Endothelial cell of umbilical vein (primary cell): Measurements from ENCODE around the gene MS4A15. TPM values are rescaled to one million over a fixed set of nuclear protein-coding genes. Genes with fewer than 3 reads are reported as not detected.

Source experiments
- BruUV-seq: library from RNA; stranded (reverse); fragments of 400-500 nt; replicated peaks from 2 replicates; lab custom pipeline; 2021; lab: Mats Ljungman, UMichigan
- CTCF ChIA-PET: fragments of 300-600, 350-600 bp; sonication (Branson Sonifier 250); formaldehyde crosslinking; loops from one replicate; lab custom pipeline; 2021; ENCODE audit warnings: antibody characterized with exemption, inconsistent platforms; lab: Charles Lee
- POLR2A ChIA-PET: fragments of 300-600, 350-600 bp; sonication (Branson Sonifier 250); formaldehyde crosslinking; loops from one replicate; lab custom pipeline; 2021; ENCODE audit warnings: antibody characterized with exemption, inconsistent platforms; lab: Charles Lee
- DNase-seq: peaks from one replicate; pipeline ENCODE4 v3.0.0-alpha.2; 2011; ENCODE audit warnings: low read depth, low spot score
- FAIRE-seq: peaks from 2 replicates; lab custom pipeline; 2011; peaks lifted over from hg19 to GRCh38; lab: Jason Lieb, UNC
- H2AFZ ChIP-seq: 2 replicates; pipeline ENCODE4 v1.6.0; 2012; ENCODE audit warnings: low read depth, low read length, control low read depth, inconsistent platforms
- H3K27ac ChIP-seq: 2 replicates; pipeline ENCODE4 v1.5.1; 2011; ENCODE audit warnings: low read depth, mild to moderate bottlenecking, control low read depth, low read length, moderate library complexity; ENCODE audit not compliant: insufficient read depth
- H3K27me3 ChIP-seq, 2 experiments: 2 replicates each; pipeline versions ENCODE4 v1.6.0 to v1.6.1; 2011; ENCODE audit warnings: low read length in 2 of 2, mixed read lengths in 1 of 2; ENCODE audit not compliant: control insufficient read depth in 2 of 2, insufficient read depth in 2 of 2
- H3K36me3 ChIP-seq, 2 experiments: 2 replicates in 1 of 2; 3 replicates in 1 of 2; pipeline ENCODE4 v1.5.1; 2011; ENCODE audit warnings: low read length in 2 of 2, mild to moderate bottlenecking in 1 of 2, moderate library complexity in 1 of 2; ENCODE audit not compliant: control insufficient read depth in 2 of 2, insufficient read depth in 2 of 2; ENCODE audit errors: extremely low read depth in 1 of 2
- H3K4me1 ChIP-seq: 3 replicates; pipeline ENCODE4 v1.5.1; 2011; ENCODE audit warnings: mild to moderate bottlenecking, low read length; ENCODE audit not compliant: control insufficient read depth, insufficient read depth; ENCODE audit errors: extremely low read depth
- H3K4me2 ChIP-seq: 2 replicates; pipeline ENCODE4 v1.6.1; 2011; ENCODE audit warnings: low read length, control low read depth, mixed read lengths; ENCODE audit not compliant: insufficient read depth
- H3K4me3 ChIP-seq, 3 experiments: fragments of 200-600 bp in 1 of 3; sonication (generic), shearing (Covaris generic) in 1 of 3; replicated peaks in 1 of 3; 2 replicates each; pipeline ENCODE4 v1.5.1; 2011 to 2016; ENCODE audit warnings: control low read depth in 3 of 3, low read length in 3 of 3, mild to moderate bottlenecking in 2 of 3, inconsistent platforms in 1 of 3, low read depth in 1 of 3, moderate library complexity in 1 of 3; ENCODE audit not compliant: insufficient read depth in 1 of 3
- H3K79me2 ChIP-seq: 2 replicates; pipeline ENCODE4 v1.6.0; 2012; ENCODE audit warnings: low read length, inconsistent platforms; ENCODE audit not compliant: control insufficient read depth, insufficient read depth
- H3K9ac ChIP-seq: replicated peaks from 2 replicates; pipeline ENCODE3; 2011; ENCODE audit warnings: low read length, control low read depth; ENCODE audit not compliant: insufficient read depth; ENCODE audit errors: extremely low read depth
- H3K9me1 ChIP-seq: replicated peaks from 3 replicates; pipeline ENCODE4 v1.6.0; 2011; ENCODE audit warnings: mild to moderate bottlenecking, low read length; ENCODE audit not compliant: control insufficient read depth, insufficient read depth; ENCODE audit errors: extremely low read depth
- H3K9me3 ChIP-seq: replicated peaks from 2 replicates; pipeline ENCODE4 v1.5.1; 2012; ENCODE audit warnings: low read length, inconsistent platforms; ENCODE audit not compliant: control insufficient read depth, insufficient read depth
- H4K20me1 ChIP-seq: replicated peaks from 2 replicates; pipeline ENCODE3; 2011; ENCODE audit warnings: mild to moderate bottlenecking, low read length; ENCODE audit not compliant: control insufficient read depth, insufficient read depth; ENCODE audit errors: extremely low read depth
- EZH2 ChIP-seq: IDR thresholded peaks from 2 replicates; pipeline ENCODE4 v1.6.1; 2012; ENCODE audit warnings: borderline replicate concordance, low read depth, mild to moderate bottlenecking, moderate library complexity, low read length, inconsistent platforms; ENCODE audit not compliant: severe bottlenecking
- FOS ChIP-seq: IDR thresholded peaks from 2 replicates; pipeline ENCODE4 v1.6.1; 2011; ENCODE audit warnings: mild to moderate bottlenecking, low read length, moderate library complexity, borderline replicate concordance; ENCODE audit not compliant: insufficient read depth
- GATA2 ChIP-seq: IDR thresholded peaks from 2 replicates; pipeline ENCODE4 v1.7.0; 2011; ENCODE audit warnings: low read depth, mild to moderate bottlenecking, moderate library complexity, mixed read lengths, low read length; ENCODE audit not compliant: insufficient read length, insufficient read depth
- JUN ChIP-seq: IDR thresholded peaks from 2 replicates; pipeline ENCODE4 v1.6.1; 2011; ENCODE audit warnings: borderline replicate concordance, low read depth; ENCODE audit not compliant: insufficient read length, insufficient read depth
- MYC ChIP-seq: IDR thresholded peaks from one replicate; pipeline ENCODE4 v1.6.1; 2011; ENCODE audit warnings: mild to moderate bottlenecking, low read depth, low read length
- POLR2A ChIP-seq: IDR thresholded peaks from 2 replicates; pipeline ENCODE4 v1.6.1; 2012; ENCODE audit warnings: low read depth, mild to moderate bottlenecking, control low read depth, low read length
- POLR2AphosphoS5 ChIP-seq: IDR thresholded peaks from 2 replicates; pipeline ENCODE4 v1.6.1; 2012; ENCODE audit warnings: low read depth, mild to moderate bottlenecking, control low read depth, low read length, moderate library complexity; ENCODE audit not compliant: insufficient read depth
- dilution Hi-C: fragments of 300-500 bp; cut with MboI; formaldehyde crosslinking; loops from one replicate; pipeline ENCODE4 v1.15.0; 2019; ENCODE audit warnings: low sequenced_read_pairs; ENCODE audit not compliant: extremely low pct_ligation_motif_present
- intact Hi-C: fragments of 100-400 bp; cut with micrococcal nuclease; formaldehyde crosslinking; loops from one replicate; pipeline ENCODE4 v1.10.0; 2022
- polyA plus RNA-seq, 4 experiments: library from polyadenylated mRNA; depleted of rRNA in 3 of 4; stranded (reverse) in 3 of 4; unstranded in 1 of 4; fragments of >200 nt; gene quantifications; 2 replicates each; pipeline versions ENCODE4 v1.2.1 to v1.2.3, GENCODE V29; 2011 to 2012; ENCODE audit warnings: missing spikeins in 1 of 4
- total RNA-seq: library from RNA; stranded (reverse); gene quantifications from 2 replicates; pipeline ENCODE4 v1.2.3, GENCODE V29; 2021
- TF ChIP-seq, protein P1 (sequence below), 2 donors: IDR thresholded peaks; 1 replicate in 1 of 2; 2 replicates in 1 of 2; pipeline ENCODE4 v1.5.1; 2011; ENCODE audit warnings: low read length in 2 of 2, mild to moderate bottlenecking in 2 of 2, moderate library complexity in 2 of 2, control low read depth in 1 of 2, inconsistent platforms in 1 of 2, low read depth in 1 of 2; ENCODE audit not compliant: insufficient read depth in 1 of 2; ENCODE audit errors: extremely low read depth in 1 of 2

Gene MS4A15
- total and polyA plus RNA-seq, 2 donors (not counting 3 experiments of a cell fraction or from before 2014, with no cell fraction given) = not detected

GRCh38 chr11:60764879-60765278 is 8.2 kb downstream of the MS4A15 start:
- dilution Hi-C loops = no loop called here
- DNase-seq (no peak), FAIRE-seq (no peak)
- no peaks in the 10 kb centered on the region for H3K79me2 ChIP-seq
- no peak overlapping the region for H3K4me2 ChIP-seq
- ChIA-PET CTCF (interaction anchor here (1.0 to 2.5 kb wide), 7 partner anchors 8 to 401 kb away, joined by 3 to 12 read pairs (median 6); partner anchors contain the start of gene MS4A15), POLR2A (no interaction called here)
- intact Hi-C loops = loop anchor here (5.0 kb wide), 1 partner anchor 498 kb away; no protein-coding TSS in a partner anchor
- H4K20me1 ChIP-seq = no peaks in the 10 kb centered on the region
- no peaks in the 10 kb centered on the region for H3K36me3 ChIP-seq
- H3K9ac ChIP-seq = no peak overlapping the region
- H3K27me3 ChIP-seq = peaks cover 12 to 21% of the 10 kb centered on the region in 2 experiments
- H3K9me3 ChIP-seq = no peaks in the 10 kb centered on the region
- H2AFZ ChIP-seq = no peak overlapping the region
- H3K9me1 ChIP-seq = no peaks in the 10 kb centered on the region
- TF ChIP-seq POLR2AphosphoS5 (no peak), JUN (no peak), POLR2A (no peak), EZH2 (no peak)
- no peak overlapping the region for H3K4me3 ChIP-seq
- H3K27ac ChIP-seq = no peak overlapping the region
- no TSS peak for BruUV-seq
- no peaks in the 10 kb centered on the region for H3K4me1 ChIP-seq

- intact Hi-C loops (no loop called here), dilution Hi-C loops (no loop called here)
- Histone ChIP-seq H3K4me2 (no peak overlapping the region), H3K9ac (no peak overlapping the region), H3K36me3 (no peaks in the 10 kb centered on the region), H3K27ac (no peak overlapping the region), H4K20me1 (no peaks in the 10 kb centered on the region), H3K4me1 (no peaks in the 10 kb centered on the region), H2AFZ (no peak overlapping the region), H3K79me2 (no peaks in the 10 kb centered on the region), H3K9me1 (no peaks in the 10 kb centered on the region), H3K4me3 (no peak overlapping the region), H3K27me3 (peaks cover 12 to 19% of the 10 kb centered on the region in 2 experiments), H3K9me3 (no peaks in the 10 kb centered on the region)
- TF ChIP-seq MYC (no peak), GATA2 (no peak), FOS (no peak), JUN (no peak), EZH2 (no peak)
- TF ChIP-seq, protein P1, sequence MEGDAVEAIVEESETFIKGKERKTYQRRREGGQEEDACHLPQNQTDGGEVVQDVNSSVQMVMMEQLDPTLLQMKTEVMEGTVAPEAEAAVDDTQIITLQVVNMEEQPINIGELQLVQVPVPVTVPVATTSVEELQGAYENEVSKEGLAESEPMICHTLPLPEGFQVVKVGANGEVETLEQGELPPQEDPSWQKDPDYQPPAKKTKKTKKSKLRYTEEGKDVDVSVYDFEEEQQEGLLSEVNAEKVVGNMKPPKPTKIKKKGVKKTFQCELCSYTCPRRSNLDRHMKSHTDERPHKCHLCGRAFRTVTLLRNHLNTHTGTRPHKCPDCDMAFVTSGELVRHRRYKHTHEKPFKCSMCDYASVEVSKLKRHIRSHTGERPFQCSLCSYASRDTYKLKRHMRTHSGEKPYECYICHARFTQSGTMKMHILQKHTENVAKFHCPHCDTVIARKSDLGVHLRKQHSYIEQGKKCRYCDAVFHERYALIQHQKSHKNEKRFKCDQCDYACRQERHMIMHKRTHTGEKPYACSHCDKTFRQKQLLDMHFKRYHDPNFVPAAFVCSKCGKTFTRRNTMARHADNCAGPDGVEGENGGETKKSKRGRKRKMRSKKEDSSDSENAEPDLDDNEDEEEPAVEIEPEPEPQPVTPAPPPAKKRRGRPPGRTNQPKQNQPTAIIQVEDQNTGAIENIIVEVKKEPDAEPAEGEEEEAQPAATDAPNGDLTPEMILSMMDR (IDR thresholded peaks at IDR 0.05; ENCODE audit: extremely low read depth in 1 of 2, insufficient read depth in 1 of 2, low read depth in 1 of 2, low read length in 2 of 2) = no peak
- ChIA-PET POLR2A (no interaction called here), CTCF (interaction anchor here (1.0 to 3.1 kb wide), 7 partner anchors 9 to 402 kb away, joined by 3 to 16 read pairs (median 6); partner anchors contain the start of gene MS4A15)
- no TSS peak for BruUV-seq
- DNase-seq = no peak
- no peak for FAIRE-seq
Observed at GRCh38 chr11:60765355-60765754, 8.7 kb downstream of the MS4A15 start.
